ENCODE results near the gene TXNDC5. TPM values are rescaled to one million over a fixed set of nuclear protein-coding genes. Genes with fewer than 3 reads are reported as not detected.

TXNDC5 gene
- total and polyA plus RNA-seq, 2 of the 13 experiments (the other 11 are each of a cell fraction or from before 2014, with no cell fraction given): 287 to 578 TPM

- peak; percentile 73; the same call in 1 of the 2 replicates for TF ChIP-seq TBX2 (CRISPR knock-in tag; IDR thresholded peaks at IDR 0.05; ENCODE audit: borderline replicate concordance)
- peak; percentile 65; the same call in 1 of the 2 replicates for TF ChIP-seq ZNF878 (CRISPR knock-in tag; IDR thresholded peaks at IDR 0.05)
- no peak for TF ChIP-seq SOX13 (IDR thresholded peaks at IDR 0.05)
- no peak; a peak in 1 of 4 replicates for TF ChIP-seq SOX13 (CRISPR knock-in tag; conservative IDR thresholded peaks at IDR 0.05 in 1 of 2, IDR thresholded peaks at IDR 0.05 in 1 of 2)
- TF ChIP-seq GABPA (IDR thresholded peaks at IDR 0.05; ENCODE audit: low read depth, low read length): peak; percentile 55
- TF ChIP-seq GABPA (CRISPR knock-in tag; IDR thresholded peaks at IDR 0.05; ENCODE audit: low read depth): no peak
- no peak for TF ChIP-seq FOXK2 (IDR thresholded peaks at IDR 0.05)
- TF ChIP-seq NONO (IDR thresholded peaks at IDR 0.05): no peak
- TF ChIP-seq NONO (CRISPR knock-in tag; conservative IDR thresholded peaks at IDR 0.05): peak; percentile 64; the same call in 1 of the 2 replicates
- TF ChIP-seq HOXA3 (CRISPR knock-in tag; IDR thresholded peaks at IDR 0.05): no peak
- peak; percentile 32; the same call in 1 of the 2 replicates for TF ChIP-seq FOXA3 (CRISPR knock-in tag; IDR thresholded peaks at IDR 0.05)
- TF ChIP-seq RFXANK (CRISPR knock-in tag; IDR thresholded peaks at IDR 0.05): no peak
- no peak for TF ChIP-seq SETDB1 (CRISPR knock-in tag; IDR thresholded peaks at IDR 0.05; ENCODE audit: borderline replicate concordance)
- TF ChIP-seq ATF2 (CRISPR knock-in tag; IDR thresholded peaks at IDR 0.05): 0 out of 2 replicates have a peak, but pooled peaks have one; percentile 14
- no peak for TF ChIP-seq ZBTB44 (CRISPR knock-in tag; IDR thresholded peaks at IDR 0.05)
- TF ChIP-seq FOXP4 (CRISPR knock-in tag; IDR thresholded peaks at IDR 0.05): no peak; the same call in 1 of the 2 replicates
- TF ChIP-seq HCFC1 (IDR thresholded peaks at IDR 0.05; ENCODE audit: low read depth, low read length): no peak; the same call in 1 of the 2 replicates
- TF ChIP-seq SRSF4 (IDR thresholded peaks at IDR 0.05; ENCODE audit: low read depth, low read length, poor library complexity, severe bottlenecking): no peak
- no peak for TF ChIP-seq ZNF337 (CRISPR knock-in tag; IDR thresholded peaks at IDR 0.05; ENCODE audit: borderline replicate concordance, low read depth)
Measured at GRCh38 chr6:7910654-7911344, at the start of gene TXNDC5 (continued).

Measured in HepG2 (cell line).